ENCODE measurements around the gene FCER1G. TPM values are rescaled to one million over a fixed set of nuclear protein-coding genes. Genes with fewer than 3 reads are reported as not detected.

Gene FCER1G
- total and polyA plus RNA-seq, 8 donors = 1.3 to 25.0 (median 11.9) TPM

- intact Hi-C loops (cut with DNase I) = loop anchor here in 1 of 3 donors (10.0 kb wide), 1 partner anchor 179 kb away; no protein-coding TSS in a partner anchor
- Histone ChIP-seq H3K27me3 (no peaks in the 10 kb centered on the region), H3K36me3 (no peaks in the 10 kb centered on the region), H3K4me1 (peaks cover 0 to 2% (median 2%) of the 10 kb centered on the region in 3 donors), H3K9me3 (no peaks in the 10 kb centered on the region), H3K4me3 (peak overlapping the region in 1 of 4 donors; percentile 32), H3K27ac (no peak overlapping the region)
- FAIRE-seq (no peak), ATAC-seq (no peak), DNase-seq (no peak)
- TF ChIP-seq, protein P1, sequence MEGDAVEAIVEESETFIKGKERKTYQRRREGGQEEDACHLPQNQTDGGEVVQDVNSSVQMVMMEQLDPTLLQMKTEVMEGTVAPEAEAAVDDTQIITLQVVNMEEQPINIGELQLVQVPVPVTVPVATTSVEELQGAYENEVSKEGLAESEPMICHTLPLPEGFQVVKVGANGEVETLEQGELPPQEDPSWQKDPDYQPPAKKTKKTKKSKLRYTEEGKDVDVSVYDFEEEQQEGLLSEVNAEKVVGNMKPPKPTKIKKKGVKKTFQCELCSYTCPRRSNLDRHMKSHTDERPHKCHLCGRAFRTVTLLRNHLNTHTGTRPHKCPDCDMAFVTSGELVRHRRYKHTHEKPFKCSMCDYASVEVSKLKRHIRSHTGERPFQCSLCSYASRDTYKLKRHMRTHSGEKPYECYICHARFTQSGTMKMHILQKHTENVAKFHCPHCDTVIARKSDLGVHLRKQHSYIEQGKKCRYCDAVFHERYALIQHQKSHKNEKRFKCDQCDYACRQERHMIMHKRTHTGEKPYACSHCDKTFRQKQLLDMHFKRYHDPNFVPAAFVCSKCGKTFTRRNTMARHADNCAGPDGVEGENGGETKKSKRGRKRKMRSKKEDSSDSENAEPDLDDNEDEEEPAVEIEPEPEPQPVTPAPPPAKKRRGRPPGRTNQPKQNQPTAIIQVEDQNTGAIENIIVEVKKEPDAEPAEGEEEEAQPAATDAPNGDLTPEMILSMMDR (IDR thresholded peaks at IDR 0.05) = no peak
- 87 to 91% methylated on average over 7 of the region's 7 CpGs for WGBS, 2 donors
These were observed 19.0 kb upstream of the FCER1G start for GRCh38 chr1:161196111-161196510.

GRCh38 chr1:161196521-161197451, 18.3 kb upstream of the FCER1G start:
- H3K9me3 ChIP-seq = no peaks in the 10 kb centered on the region
- FAIRE-seq (no peak), DNase-seq (no peak), ATAC-seq (no peak)
- peak overlapping the region in 1 of 4 donors; percentile 32 for H3K4me3 ChIP-seq
- no peaks in the 10 kb centered on the region for H3K27me3 ChIP-seq
- TF ChIP-seq, protein P1 (IDR thresholded peaks at IDR 0.05) = no peak
- intact Hi-C loops (cut with DNase I) = loop anchor here in 1 of 3 donors (10.0 kb wide), 1 partner anchor 178 kb away; no protein-coding TSS in a partner anchor
- H3K36me3 ChIP-seq = no peaks in the 10 kb centered on the region
- peak overlapping the region in 1 of 4 donors; percentile 11 for H3K27ac ChIP-seq
- H3K4me1 ChIP-seq = peaks cover 0 to 4% (median 3%) of the 10 kb centered on the region in 3 donors
- WGBS, 2 donors = 69 to 72% methylated on average over 27 of the region's 27 CpGs

DNA sequence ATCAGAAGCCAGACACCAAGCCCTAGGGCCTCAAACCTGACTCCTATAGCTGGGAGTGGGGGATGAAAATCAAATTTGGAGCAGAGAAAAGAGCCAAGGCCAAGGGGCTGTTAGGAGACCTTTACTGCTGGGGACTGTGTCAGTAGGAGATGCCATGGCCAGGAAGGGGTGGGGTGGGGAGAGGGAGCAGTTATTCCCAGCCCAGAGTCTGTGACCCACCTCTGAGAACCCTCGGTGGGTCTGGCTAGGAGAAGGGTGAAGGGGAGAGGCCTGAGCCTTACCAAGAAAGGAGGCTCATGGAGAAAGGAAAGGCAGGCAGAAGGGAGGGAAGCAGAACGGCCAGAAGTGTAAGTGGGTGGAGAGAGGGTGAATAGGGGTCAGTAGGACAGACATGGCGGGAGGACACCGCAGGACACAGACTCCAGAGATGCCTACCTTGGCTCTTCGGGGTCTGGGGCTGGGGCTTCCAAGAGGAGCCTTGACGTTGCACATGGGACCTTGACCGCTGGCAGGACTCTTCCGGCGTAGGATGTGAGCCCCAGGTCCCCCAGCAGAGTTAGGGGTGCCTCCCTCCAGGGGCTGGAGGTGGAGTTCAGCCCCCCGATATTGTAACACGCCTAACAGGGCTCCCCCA, 17.4 kb upstream of the FCER1G start:
- peaks cover 0 to 4% (median 3%) of the 10 kb centered on the region in 3 donors for H3K4me1 ChIP-seq
- ATAC-seq = no peak
- H3K9me3 ChIP-seq = no peaks in the 10 kb centered on the region
- TF ChIP-seq, protein P1 (IDR thresholded peaks at IDR 0.05) = no peak
- H3K27me3 ChIP-seq = no peaks in the 10 kb centered on the region
- peak overlapping the region in 2 of 4 donors; percentile 9 to 32 for H3K4me3 ChIP-seq
- WGBS, 2 donors = 52 to 56% methylated on average over 11 of the region's 11 CpGs
- no peaks in the 10 kb centered on the region for H3K36me3 ChIP-seq
- DNase-seq = no peak
- intact Hi-C loops (cut with DNase I) = loop anchor here in 1 of 3 donors (10.0 kb wide), 1 partner anchor 177 kb away; no protein-coding TSS in a partner anchor
- FAIRE-seq = no peak
- peak overlapping the region in 1 of 4 donors; percentile 36 for H3K27ac ChIP-seq

GRCh38 chr1:161198194-161198896, 16.8 kb upstream of the FCER1G start:
- FAIRE-seq (no peak), ATAC-seq (no peak), DNase-seq (peak in 1 of 6 donors; percentile 65)
- Histone ChIP-seq H3K4me3 (peak overlapping the region in 2 of 4 donors; percentile 9 to 32), H3K9me3 (no peaks in the 10 kb centered on the region), H3K27ac (peak overlapping the region in 1 of 4 donors; percentile 36), H3K27me3 (no peaks in the 10 kb centered on the region), H3K4me1 (peaks cover 6 to 9% (median 8%) of the 10 kb centered on the region in 3 donors), H3K36me3 (no peaks in the 10 kb centered on the region)
- TF ChIP-seq, protein P1 (IDR thresholded peaks at IDR 0.05) = no peak
- intact Hi-C loops (cut with DNase I) = loop anchor here in 1 of 3 donors (10.0 kb wide), 1 partner anchor 176 kb away; no protein-coding TSS in a partner anchor
- WGBS, 2 donors = 28 to 29% methylated on average over 20 of the region's 20 CpGs
